Testis (tissue), 2 donors: ENCODE results near the gene ATP23.

Experiments used
- POLR2A ChIP-seq: fragments of 450-650 bp; IDR thresholded peaks from one replicate; pipeline ENCODE4 v1.6.1; 2017; ENCODE audit warnings: antibody characterized with exemption, mild to moderate bottlenecking, moderate library complexity
- TF ChIP-seq, protein P1 (sequence below), 3 experiments: fragments of 450-650 bp in 2 of 3; fragments of 200-600 bp in 1 of 3; sonication (generic) in 1 of 3; IDR thresholded peaks; one replicate each; pipeline ENCODE4 v1.5.1; 2016 to 2019; ENCODE audit warnings: antibody characterized with exemption in 3 of 3, mild to moderate bottlenecking in 2 of 3, moderate library complexity in 1 of 3

- TF ChIP-seq POLR2A: no peak
- TF ChIP-seq, protein P1, sequence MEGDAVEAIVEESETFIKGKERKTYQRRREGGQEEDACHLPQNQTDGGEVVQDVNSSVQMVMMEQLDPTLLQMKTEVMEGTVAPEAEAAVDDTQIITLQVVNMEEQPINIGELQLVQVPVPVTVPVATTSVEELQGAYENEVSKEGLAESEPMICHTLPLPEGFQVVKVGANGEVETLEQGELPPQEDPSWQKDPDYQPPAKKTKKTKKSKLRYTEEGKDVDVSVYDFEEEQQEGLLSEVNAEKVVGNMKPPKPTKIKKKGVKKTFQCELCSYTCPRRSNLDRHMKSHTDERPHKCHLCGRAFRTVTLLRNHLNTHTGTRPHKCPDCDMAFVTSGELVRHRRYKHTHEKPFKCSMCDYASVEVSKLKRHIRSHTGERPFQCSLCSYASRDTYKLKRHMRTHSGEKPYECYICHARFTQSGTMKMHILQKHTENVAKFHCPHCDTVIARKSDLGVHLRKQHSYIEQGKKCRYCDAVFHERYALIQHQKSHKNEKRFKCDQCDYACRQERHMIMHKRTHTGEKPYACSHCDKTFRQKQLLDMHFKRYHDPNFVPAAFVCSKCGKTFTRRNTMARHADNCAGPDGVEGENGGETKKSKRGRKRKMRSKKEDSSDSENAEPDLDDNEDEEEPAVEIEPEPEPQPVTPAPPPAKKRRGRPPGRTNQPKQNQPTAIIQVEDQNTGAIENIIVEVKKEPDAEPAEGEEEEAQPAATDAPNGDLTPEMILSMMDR (IDR thresholded peaks at IDR 0.05): no peak
These were observed 13.4 kb downstream of the ATP23 start for GRCh38 chr12:57954768-57955167.
